Esophagus squamous epithelium (tissue), 4 donors: Measurements from ENCODE around the gene SESTD1.

Source experiments
- CTCF ChIP-seq, 6 experiments: fragments of 450-650 bp in 4 of 6; fragments of 200-600 bp in 2 of 6; sonication (generic) in 2 of 6; IDR thresholded peaks; one replicate each; pipeline ENCODE4 v1.5.1; 2016 to 2019; ENCODE audit warnings: antibody characterized with exemption in 6 of 6, mild to moderate bottlenecking in 4 of 6, moderate library complexity in 4 of 6
- POLR2A ChIP-seq, 4 donors: fragments of 450-650 bp; IDR thresholded peaks; one replicate each; pipeline ENCODE4 v1.6.1; 2017; ENCODE audit warnings: antibody characterized with exemption in 4 of 4, mild to moderate bottlenecking in 4 of 4, moderate library complexity in 3 of 4

GRCh38 chr2:179251870-179252269 lies 12.8 kb downstream of the SESTD1 start:
- TF ChIP-seq CTCF (IDR thresholded peaks at IDR 0.05) (no peak), POLR2A (IDR thresholded peaks at IDR 0.05) (no peak)
